ENCODE results near the gene C9orf50.
"Not testable (repeated sequence)": the region's sequence is repeated elsewhere in the genome, so short reads cannot be mapped to it uniquely, and the experiment has no call there.

C9orf50 gene

DNA sequence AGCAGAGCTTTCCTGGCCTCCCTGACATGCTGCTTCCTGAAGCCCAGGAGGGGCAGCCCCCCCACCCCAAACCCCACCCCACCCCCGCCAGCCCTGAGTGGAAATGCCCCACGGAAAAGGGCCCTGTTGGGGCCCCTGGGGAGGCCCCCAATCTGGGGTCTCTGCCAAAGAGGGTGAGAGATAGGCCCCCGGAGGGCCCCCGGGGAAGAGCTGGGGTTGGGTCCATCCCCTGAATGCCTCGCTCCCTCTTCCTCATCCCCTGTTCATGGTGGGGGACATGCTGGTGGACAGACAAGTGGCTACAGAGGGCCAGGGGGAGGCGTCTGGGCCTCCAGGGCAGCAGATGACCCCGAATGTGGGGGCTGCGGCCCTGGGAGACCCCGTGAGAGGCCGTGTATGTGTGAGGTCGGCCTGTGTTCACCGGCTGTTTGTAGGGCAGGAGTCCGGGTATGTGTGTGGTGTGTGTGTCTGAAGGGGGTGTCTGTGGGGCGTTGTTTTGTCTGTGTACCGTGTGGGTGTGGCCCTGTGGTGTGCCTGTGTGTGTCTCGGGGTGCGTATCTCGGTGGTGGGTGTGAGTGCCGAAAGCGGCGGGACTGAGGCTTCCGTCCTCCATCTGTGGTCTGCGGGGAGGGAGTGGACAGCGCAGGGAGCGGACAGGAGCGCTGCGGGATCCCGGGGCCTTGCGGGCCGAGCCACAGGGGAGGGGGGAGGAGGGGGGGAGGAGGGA is 11.3 kb downstream of the C9orf50 start:
- DNase-seq: no peak

DNA sequence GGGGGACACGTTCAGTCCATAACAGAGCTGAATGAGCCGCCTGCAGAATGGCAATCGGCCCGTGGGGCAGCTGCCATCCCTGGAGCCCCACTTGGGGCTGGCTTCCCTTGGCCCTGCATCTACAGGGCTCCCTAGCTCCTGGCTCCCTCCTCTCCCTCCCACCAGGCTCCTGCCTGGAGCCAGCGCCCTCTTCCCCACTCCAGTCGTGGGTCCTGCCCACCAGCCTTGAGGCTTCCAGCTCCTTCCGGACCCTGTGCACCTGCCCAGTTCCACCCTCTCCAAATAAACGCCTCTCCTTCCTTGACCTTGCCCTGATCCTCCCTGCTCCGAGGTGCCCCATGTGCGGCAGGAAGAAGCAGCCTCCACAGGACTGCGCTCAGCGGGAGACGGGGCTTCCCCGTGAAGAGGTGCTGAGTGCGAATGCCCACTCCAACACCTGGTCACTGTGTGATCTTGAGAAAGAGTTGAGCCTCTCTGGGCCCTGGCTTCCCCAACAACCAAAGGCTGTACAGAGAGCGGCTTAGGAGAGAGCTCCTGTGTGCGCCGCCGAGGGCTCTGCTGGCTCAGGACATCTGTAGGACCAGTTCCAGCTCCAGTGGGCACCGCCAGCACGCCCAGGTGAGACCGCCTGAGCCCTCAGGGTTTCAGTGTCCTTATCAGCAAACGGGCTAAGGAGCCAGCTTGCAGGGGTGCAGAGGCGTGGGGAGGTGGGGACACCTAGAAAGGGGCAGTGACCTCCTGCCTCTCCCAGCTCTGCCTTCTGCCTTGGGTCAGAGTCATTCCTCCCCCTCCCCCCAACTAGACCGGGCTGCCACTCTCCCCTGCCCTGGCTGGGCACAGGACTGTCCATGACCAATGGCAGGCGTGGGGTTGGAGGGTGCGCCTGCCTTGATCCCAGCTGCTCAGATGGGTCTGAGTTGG is 12.1 kb downstream of the C9orf50 start:
- DNase-seq: no peak

DNA sequence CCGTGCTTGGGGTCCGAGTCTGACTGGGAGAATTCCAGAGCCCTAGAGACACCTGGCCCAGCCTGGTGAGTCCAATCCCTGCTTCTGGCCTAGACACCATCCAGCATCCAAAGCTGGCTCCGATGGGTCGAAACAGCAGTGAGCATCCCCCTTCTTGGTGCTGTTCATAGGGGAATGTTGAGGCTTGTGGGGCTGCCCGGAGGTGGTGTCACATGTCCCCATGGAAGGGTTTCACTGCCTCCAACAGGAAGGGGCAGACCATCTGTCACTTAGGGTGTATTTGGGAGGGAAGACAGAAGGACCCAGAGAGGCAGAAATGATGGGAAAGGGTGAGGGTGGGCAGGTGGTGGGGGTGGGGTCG is 13.9 kb downstream of the C9orf50 start:
- DNase-seq: no peak

DNA sequence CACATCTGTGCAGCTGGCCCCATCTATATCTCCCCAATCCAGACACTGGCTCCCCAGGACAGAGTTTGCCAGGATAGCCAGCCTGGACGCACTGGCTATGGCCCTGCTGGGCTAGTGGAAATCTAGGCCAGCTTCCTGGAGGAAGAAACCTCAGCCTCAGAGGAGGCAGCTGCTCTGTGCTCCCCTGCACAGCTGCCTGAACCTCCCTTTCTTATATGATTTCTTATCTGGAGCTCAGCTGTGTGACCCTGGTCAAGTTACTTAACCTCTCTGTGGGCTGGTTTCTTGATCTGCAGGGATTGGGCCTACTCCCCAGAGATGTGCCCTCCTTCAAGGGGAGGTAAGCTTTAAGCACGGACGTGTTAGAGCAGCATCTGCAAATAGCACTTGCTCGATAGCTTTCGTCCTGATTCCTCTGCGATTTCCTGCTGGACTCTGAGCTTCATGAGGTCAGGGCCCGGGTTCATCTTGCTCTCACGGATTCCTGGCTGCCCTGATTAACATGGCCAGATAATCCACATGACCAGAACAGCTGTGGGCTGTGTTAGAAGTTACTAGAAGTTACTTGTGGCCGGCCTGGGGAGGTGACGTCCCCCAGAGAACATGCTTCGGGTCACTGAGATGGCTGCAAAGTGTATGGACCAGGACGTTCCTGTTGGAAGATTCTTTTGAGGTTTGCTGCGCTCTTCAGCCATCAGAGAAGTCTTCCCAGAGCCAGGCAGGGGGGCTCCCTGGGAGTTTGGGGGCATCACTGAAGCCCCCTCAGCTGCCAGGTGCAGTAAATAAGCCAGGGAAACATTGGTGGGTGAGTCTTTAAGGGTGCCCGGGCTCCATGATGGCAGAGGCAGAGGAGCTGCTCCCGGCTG is 14.5 kb downstream of the C9orf50 start:
- no peak for DNase-seq

GRCh38 chr9:129604766-129605163 is 16.1 kb downstream of the C9orf50 start:
- DNase-seq: no peak

DNA sequence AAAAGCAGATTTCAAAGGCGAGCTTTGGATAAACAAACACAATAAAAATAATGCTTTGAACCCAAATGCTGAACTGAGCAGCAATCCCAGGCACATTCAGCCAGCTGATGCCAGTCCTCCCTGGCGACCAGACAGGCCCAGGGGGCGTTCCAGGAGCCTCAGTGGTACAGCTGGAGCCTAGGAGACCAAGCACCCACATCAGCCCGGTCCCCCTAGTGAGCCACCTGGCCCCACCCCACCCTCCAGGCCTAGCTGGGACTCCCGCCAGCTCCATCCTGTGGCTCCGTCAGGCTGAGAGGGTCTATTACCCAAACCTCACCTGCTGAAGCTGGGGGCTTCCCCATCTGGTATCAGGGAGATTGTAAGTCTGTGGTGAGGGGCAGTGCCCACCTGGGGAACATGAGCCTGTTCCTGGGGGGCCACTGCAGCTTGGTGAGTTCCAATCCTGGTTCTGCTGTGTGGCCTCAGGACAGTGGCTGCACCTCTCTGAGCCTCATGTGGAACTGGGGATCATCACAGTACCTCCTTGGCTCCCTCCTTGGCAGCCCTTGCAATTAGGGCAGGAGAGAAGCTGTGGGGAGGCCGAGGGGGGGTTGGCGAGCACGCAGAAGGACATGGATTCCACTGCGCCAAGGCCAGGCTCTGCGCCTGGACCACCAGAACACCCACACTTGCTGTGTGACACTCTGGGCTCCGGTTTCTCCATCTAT is 16.7 kb downstream of the C9orf50 start:
- DNase-seq: no peak

- no peak for DNase-seq
Observed at GRCh38 chr9:129602598-129603415, 18.1 kb downstream of the C9orf50 start.

GRCh38 chr9:129601082-129601674 is 19.7 kb downstream of the C9orf50 start:
- no peak for DNase-seq

GRCh38 chr9:129598089-129598596 is 22.8 kb downstream of the C9orf50 start:
- DNase-seq: no peak

- DNase-seq: no peak
Observed at GRCh38 chr9:129597355-129598088, 23.4 kb downstream of the C9orf50 start.

DNA sequence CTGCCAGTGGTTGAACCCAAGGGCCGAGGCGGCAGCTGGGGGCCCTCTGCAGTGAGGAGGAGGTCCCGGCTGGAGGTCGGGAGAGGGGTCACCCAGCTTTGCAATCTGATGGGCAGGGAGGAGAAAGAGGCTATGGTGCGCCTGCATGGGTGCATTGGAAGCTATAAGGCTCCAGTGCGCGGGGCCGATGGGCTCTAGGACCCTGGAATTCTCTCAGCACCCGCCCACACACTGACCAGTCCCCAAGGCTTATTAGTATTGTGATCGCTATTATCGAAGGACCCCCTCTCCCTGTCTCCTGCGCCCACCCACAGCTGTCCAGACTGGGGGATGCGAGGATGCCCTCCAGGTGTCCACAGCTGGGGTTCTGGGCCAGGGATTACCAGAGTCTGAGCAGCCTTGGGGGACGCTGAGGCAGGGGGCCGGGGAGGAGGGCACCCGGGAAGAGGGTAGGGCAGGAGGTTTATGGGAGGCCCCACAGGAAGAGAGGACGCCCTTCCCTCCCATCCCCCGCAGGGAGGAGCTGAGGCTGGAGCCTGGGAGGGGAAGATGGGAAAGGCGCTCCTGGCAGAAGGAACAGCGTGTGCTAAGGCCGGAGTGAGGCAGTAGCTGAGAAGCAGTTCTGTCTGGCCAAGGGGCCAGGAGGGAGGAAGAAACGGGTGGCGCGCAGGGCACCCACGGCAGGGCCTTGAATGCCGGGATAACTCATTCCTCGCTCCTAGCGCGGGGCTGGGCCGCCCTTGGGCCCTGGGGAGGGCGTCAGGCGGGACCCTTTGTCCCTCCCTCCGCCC is 24.2 kb downstream of the C9orf50 start:
- DNase-seq: no peak

DNA sequence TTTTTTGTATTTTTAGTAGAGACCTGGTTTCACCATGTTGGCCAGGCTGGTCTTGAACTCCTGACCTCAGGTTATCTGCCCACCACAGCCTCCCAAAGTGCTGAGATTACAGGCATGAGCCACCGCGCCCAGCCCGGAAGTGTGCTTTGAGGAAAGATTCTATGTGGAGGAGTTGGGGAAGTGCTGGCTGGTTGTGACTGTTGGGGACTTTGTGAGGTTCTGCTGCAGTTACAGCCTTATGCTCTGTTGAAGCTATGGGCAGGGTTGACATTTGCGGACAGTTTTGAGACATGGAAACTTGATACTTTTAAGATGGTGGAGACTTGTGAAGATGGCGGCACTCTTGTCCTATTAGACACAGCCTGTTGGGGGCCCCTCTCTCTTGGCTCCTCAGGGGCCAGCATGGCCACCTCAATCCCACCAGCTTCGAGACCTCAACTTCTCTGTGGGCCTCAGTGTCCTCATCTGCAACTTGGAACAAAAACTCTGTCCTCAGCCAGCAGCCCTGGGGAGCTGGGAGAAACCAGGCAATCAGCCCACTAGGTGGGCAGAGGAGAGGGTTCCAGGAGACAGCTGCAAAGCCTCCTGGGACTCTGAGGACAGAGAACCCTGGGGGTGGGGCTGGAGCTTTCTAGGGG is 24.9 kb downstream of the C9orf50 start:
- no peak for DNase-seq

DNA sequence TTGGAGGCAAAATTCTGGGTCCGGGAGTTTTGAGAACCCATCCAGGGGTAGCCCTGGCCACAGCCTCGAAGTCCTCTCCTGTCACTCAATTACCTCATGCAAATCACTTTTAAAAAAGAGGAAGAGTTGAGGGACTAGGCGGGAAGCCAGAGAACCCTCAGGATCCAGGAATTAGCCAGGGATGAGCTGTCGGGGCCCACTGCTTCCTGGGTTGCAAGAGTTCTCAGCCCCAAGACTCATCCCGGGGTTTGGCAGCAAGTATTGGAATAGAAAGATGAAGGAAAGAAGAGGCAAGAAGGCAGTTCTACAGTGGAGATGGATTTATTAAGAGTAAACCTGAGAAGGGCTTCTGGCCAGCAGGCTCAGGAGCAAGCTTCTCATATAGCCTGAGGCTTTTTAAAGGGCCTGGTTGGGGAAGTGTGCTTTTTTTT is 25.6 kb downstream of the C9orf50 start:
- DNase-seq: no peak

DNA sequence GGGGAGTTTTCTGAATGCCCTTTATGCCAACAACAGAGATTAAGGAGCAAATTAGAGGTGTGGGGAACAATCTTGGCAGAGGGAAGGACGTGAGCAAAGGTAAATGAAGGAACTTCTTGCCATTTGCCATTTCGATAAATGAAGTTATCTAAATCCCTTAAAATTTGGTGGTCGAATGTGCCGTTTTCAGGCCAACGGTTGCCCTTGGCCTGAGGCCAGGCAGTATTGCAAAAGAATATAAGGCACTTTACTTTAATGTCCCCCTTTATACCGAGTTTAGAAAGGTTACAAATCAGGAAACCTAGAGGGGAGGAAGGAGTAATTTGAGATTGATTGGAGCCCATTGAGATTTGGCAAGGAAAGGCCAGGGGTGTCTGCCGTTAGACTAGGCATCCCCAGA is 26.3 kb downstream of the C9orf50 start:
- DNase-seq: no peak

- not testable (repeated sequence) for DNase-seq
Observed at GRCh38 chr9:129592790-129593189, 28.1 kb downstream of the C9orf50 start.

GRCh38 chr9:129591916-129592315 is 29.0 kb downstream of the C9orf50 start:
- DNase-seq: no peak

GRCh38 chr9:129590466-129590865 is 30.4 kb downstream of the C9orf50 start:
- no peak for DNase-seq

- no peak for DNase-seq
Observed at GRCh38 chr9:129587487-129588262, 33.2 kb downstream of the C9orf50 start.
